ENCODE measurements around the gene ZNF490.
A peak's percentile ranks its signal among the peaks of the same experiment; 100 is the strongest.
"Not testable (repeated sequence)": the region's sequence is repeated elsewhere in the genome, so short reads cannot be mapped to it uniquely, and the experiment has no call there.

ZNF490 gene

GRCh38 chr19:12610540-12611360, at the start of gene ZNF490, which contains the start of gene ZNF791:
ZNF490 (minus strand) TSS chr19:12610813; CDS start chr19:12610680, 133 bp downstream.
ZNF791 (plus strand) TSS chr19:12610920; CDS start chr19:12611080, 160 bp downstream.
- peak; percentile 98 for DNase-seq

DNA sequence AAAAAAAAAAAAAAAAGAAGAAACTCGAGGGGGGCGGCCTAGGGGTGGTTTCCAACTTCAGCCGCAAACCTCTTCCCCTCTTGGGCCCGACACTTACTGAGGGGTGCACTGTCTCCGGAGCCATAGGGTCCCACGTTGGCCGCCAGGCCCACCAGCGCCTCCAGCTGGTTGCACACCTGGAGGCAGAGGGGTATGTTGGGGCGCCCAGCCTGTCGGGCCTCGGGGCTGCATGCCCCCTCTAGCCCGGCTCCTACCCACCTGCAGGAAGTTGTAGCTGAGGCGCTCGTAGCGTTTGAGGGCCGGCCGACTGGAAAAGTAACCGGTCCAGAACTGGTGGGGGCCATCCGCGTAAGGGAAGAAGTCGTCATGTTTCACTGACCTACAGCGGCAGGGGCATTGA, 47.4 kb upstream of the ZNF490 start:
- DNase-seq = no peak

GRCh38 chr19:12656899-12657571, 46.4 kb upstream of the ZNF490 start:
- DNase-seq = no peak

DNA sequence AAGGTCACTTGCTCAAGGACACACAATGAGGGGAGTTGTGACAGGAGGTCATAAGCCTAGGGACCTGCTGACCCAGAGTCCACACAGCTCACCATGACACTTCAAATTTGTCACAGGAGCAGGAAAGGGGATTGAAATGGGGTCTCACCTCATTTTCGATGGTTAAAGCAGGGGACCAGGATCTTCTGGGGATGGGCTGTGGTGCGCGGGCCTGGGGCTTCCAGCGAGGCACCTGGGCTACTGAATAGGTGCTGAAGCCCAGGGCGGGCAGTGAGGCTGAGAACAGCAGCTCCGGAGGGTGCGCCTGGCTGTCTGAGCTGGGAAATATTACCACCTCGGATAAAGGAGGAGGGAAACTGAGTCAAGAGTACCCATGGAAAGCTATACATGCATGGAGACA, 44.9 kb upstream of the ZNF490 start:
- no peak for DNase-seq

DNA sequence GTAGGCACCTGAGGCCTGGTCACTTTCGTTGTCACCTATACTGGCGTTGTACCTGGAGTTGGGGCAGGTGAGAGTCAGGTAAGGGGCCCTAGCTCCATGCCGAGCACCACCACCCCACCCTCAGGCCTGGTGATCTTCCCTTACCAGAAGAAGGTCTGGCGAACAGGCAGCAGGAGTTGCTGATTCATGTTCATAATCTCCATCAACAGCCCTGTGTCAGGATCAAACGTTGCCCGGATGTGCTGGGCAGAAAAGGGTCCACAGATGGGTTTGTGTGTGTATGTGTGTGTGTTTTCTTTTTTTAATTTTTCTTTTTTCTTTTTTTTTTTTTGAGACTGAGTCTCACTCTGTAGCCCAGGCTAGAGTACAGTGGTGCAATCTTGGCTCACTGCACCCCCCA, 41.6 kb upstream of the ZNF490 start:
- DNase-seq = no peak

GRCh38 chr19:12649941-12650340, 39.3 kb upstream of the ZNF490 start:
- DNase-seq = no peak

- no peak for DNase-seq
These were observed 37.5 kb upstream of the ZNF490 start for GRCh38 chr19:12648088-12648487.

DNA sequence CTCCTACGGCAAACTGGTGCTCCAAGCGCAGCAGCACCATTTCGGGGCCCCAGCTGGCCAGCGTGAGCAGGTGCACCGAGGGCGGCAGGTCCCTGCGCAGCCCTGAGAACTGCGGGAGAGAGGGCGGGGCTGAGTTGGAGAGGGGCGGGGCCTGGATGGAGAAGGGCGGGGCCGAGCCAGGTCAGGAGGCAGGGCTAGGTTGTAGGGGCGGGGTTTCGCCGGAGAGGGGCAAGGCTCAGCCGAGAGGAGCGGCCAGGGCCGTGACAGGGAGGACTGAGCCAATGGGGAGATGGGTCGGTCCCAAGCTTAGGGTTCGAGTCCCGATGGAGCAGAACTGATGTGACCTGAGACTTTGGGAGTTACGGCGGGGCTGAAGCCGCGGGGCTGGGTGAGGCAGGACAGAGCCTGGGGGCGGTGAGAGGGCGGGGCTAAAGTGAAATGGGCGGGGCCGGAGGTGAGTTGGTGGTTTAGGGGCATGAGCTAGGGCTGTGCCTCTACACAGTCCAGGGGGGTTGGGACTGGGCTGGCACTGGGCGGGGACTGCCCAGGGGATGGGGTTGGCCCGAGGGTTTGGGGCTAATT, 37.0 kb upstream of the ZNF490 start:
- no peak for DNase-seq

GRCh38 chr19:12647047-12647446, 36.4 kb upstream of the ZNF490 start:
- DNase-seq = no peak

- DNase-seq = no peak
These were observed 35.9 kb upstream of the ZNF490 start for GRCh38 chr19:12646551-12646950.

GRCh38 chr19:12643716-12644115, 33.1 kb upstream of the ZNF490 start:
- DNase-seq = not testable (repeated sequence)

GRCh38 chr19:12642506-12642905, 31.9 kb upstream of the ZNF490 start:
- no peak for DNase-seq

DNA sequence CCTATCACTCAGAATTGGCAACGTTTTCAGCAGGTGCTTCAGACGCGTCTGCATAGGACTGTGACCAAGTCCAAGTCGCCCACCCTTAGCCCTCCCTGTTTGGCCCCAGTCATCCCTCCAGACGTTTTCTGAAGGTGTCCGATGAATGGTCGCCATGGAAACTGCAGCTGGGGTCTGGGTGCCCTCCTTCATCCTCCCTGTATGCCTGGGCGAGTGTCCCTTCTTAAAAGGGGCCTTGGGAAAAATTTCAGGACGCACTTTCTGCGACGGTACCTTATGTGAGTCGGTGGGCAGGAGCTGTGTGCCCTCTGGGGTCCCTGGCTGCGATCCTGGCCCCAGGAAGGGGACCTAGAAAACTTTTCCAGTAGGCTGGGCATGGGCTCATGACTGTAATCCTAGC, 30.8 kb upstream of the ZNF490 start:
- no peak for DNase-seq

GRCh38 chr19:12639901-12640613, 29.4 kb upstream of the ZNF490 start:
- peak; percentile 88 for DNase-seq

DNA sequence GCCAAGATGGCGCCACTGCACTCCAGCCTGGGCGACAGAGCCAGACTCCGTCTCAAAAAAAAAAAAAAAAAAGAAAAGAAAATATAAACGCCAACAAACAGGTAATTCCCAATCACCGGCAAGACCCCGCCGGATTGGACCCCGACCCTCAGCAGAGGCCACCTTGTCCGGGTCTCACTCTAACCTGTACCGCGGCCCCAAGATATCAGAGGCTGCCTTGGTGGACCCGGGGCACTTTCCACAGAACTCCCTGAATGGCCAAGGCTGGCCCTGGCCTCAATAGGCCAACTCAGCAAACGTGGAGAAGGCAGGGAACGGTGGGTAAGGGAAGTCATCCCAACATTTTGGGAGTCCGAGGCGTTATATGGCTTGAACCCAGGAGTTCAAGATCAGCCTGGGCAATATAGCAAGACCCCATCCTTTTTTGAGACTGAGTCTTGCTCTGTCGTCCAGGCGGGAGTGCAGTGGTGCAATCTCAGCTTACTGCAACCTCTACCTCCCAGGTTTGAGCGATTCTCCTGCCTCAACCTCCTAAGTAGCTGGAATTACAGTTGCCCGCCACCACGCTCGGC, 28.1 kb upstream of the ZNF490 start:
- DNase-seq = no peak

DNA sequence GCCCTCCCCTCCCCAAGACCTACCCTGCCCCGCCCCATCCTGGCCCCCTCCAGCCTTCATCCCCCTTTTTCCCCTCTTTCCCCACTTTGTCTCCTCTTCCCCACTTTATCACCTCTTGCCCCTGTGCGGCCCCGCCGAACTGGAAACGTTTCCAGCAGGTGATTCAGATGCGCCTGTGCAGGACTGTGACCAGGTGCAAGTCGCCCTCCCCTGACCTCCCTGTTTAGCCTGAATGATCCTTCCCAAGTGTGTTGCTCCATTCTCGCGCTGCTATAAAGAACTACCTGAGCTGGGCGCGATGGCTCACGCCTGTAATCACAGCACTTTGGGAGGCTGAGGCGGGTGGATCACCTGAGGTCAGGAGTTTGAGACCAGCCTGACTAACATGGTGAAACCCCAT, 26.0 kb upstream of the ZNF490 start:
- DNase-seq = no peak

GRCh38 chr19:12629215-12629614, 18.6 kb upstream of the ZNF490 start:
- DNase-seq = no peak

GRCh38 chr19:12628040-12629022, 17.7 kb upstream of the ZNF490 start:
- DNase-seq = no peak

- DNase-seq = no peak
These were observed 16.3 kb upstream of the ZNF490 start for GRCh38 chr19:12626958-12627357.

GRCh38 chr19:12623361-12624031, 12.9 kb upstream of the ZNF490 start:
- no peak for DNase-seq
